Stimulated activated naive CD8-positive, alpha-beta T cell treated with anti-CD3 and anti-CD28 coated beads, Interleukin-15, amount 100 ng/mL, for 72 hours (primary cell): Measurements from ENCODE around the gene RPS29.

Source experiments
- ATAC-seq: fragments of 150-1000 bp; cut with Tn5 transposase; 2 replicates; pipeline ENCODE4 v1.10.0; 2021; ENCODE audit warnings: mild to moderate bottlenecking, moderate library complexity
- DNase-seq, 2 donors: peaks; one replicate each; pipeline ENCODE4 v3.0.0; 2021 to 2022
- H3K27ac Mint-ChIP-seq, 2 donors: one replicate each; pipeline ENCODE4 v1.8.0; 2022; ENCODE audit warnings: mild to moderate bottlenecking in 2 of 2, mixed read lengths in 2 of 2, moderate library complexity in 2 of 2
- H3K27me3 Mint-ChIP-seq: one replicate; pipeline ENCODE4 v1.8.0; 2022; ENCODE audit warnings: mixed read lengths
- H3K4me1 Mint-ChIP-seq: one replicate; pipeline ENCODE4 v1.8.0; 2022; ENCODE audit warnings: mild to moderate bottlenecking, mixed read lengths
- H3K4me3 Mint-ChIP-seq, 2 donors: one replicate each; pipeline ENCODE4 v1.8.0; 2022; ENCODE audit warnings: mild to moderate bottlenecking in 2 of 2, mixed read lengths in 2 of 2, moderate library complexity in 1 of 2
- H3K9me3 Mint-ChIP-seq, 2 donors: one replicate each; pipeline ENCODE4 v1.8.0; 2022; ENCODE audit warnings: mixed read lengths in 2 of 2

The RPS29 gene

DNA sequence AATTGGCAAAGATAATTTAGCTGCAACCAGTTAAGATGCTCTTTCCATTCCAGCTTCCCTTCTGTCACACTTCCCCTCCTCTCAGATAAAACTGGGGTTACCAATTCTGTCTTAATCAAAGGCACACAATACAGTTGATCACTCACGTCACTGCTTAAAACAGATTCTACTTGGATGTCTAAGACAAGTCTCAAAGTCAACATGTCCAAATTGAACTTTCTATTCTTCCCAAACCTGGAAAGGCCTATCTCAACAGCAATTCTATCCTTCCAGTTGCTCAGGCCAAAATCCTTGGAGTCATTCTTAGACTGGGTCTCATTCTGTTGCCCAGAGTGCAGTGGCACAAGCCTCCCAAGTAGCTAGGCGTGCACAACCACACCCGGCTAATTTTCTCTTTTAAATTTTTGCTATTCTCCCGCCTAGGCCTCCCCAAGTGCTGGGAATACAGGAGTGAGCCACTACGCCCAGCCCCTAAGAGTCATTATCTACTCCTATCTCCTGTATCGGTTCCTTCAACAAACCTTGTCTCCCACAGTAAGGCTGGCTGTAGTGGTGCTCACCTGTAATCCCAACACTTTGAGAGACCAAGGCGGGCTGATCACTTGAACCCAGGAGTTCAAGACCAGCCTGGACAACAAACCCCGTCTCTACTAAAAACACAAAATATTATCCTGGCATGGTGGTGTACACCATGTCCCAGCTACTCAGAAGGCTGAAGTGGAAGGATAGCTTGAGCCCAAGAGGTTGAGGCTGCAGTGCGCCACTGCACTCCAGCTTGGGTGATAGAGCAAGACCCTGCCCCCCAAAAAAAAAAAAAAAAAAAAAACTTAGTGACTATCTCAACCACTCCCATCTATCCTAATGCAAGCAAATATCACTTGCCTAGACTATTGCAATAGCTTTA lies 4.7 kb downstream of the RPS29 start:
- no peak for ATAC-seq
- Mint-ChIP-seq H3K9me3 (no peaks in the 10 kb centered on the region), H3K27ac (peak overlapping the region; percentile 38 to 48), H3K4me3 (no peak overlapping the region), H3K4me1 (peaks cover 70% of the 10 kb centered on the region), H3K27me3 (no peaks in the 10 kb centered on the region)
- no peak for DNase-seq

DNA sequence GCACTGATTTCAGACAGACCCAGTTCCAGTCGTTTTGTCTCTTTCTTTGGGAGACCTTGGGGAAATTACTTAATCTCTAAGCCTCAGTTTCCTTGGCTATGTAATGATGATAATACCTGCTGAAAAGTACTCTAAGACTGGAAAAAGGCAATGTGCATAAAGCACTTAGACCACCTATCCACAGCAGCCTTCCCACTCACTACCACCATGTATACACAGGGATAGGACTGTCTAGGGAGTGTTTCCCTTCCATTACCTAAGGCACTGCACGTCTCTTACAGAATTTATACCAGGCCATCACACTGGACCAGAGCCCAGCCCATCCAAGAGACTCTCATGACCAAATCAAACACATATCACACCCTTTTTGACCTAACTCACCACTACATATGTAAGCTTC lies 6.3 kb downstream of the RPS29 start:
- no peak for DNase-seq
- peaks cover 72% of the 10 kb centered on the region for H3K4me1 Mint-ChIP-seq
- H3K4me3 Mint-ChIP-seq = no peak overlapping the region
- H3K27me3 Mint-ChIP-seq = no peaks in the 10 kb centered on the region
- H3K27ac Mint-ChIP-seq = peak overlapping the region in 1 of 2 donors; percentile 50
- H3K9me3 Mint-ChIP-seq = no peaks in the 10 kb centered on the region
- no peak for ATAC-seq

GRCh38 chr14:49578141-49578540 lies 8.0 kb downstream of the RPS29 start:
- Mint-ChIP-seq H3K4me1 (peaks cover 67% of the 10 kb centered on the region), H3K27me3 (no peaks in the 10 kb centered on the region), H3K27ac (peak overlapping the region in 1 of 2 donors; percentile 27), H3K4me3 (no peak overlapping the region), H3K9me3 (no peaks in the 10 kb centered on the region)
- no peak for DNase-seq
- no peak for ATAC-seq

DNA sequence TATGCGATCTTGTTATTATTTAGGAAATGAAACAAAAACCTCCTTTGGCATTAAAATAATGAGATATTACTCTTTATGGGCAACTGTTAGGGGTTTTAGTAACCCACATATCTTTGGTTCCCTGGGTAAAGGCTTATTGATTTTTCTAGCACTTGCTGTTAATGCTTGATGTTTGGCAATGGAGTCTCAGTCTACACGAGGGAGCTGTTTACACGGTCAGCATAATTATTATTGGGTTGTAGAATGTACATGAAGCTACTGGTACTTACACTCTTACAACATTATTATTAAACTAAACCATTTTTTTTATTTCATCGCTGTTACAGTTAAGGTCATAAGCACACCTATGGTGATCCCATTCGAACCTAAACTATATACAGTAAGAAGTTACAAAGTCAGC lies 12.1 kb downstream of the RPS29 start:
- no peak overlapping the region for H3K27ac Mint-ChIP-seq
- H3K4me1 Mint-ChIP-seq = peaks cover 29% of the 10 kb centered on the region
- DNase-seq = no peak
- no peak for ATAC-seq
- no peak overlapping the region for H3K4me3 Mint-ChIP-seq
- H3K27me3 Mint-ChIP-seq = no peaks in the 10 kb centered on the region
- H3K9me3 Mint-ChIP-seq = peaks cover 5 to 15% of the 10 kb centered on the region in 2 donors

GRCh38 chr14:49569281-49569680 lies 16.9 kb downstream of the RPS29 start:
- Mint-ChIP-seq H3K4me1 (peaks cover 5% of the 10 kb centered on the region), H3K27me3 (no peaks in the 10 kb centered on the region), H3K9me3 (peaks cover 5 to 15% of the 10 kb centered on the region in 2 donors), H3K4me3 (no peak overlapping the region), H3K27ac (peak overlapping the region in 1 of 2 donors; percentile 55)
- ATAC-seq (no peak), DNase-seq (no peak)

- ATAC-seq (no peak), DNase-seq (no peak)
- H3K4me1 Mint-ChIP-seq = no peaks in the 10 kb centered on the region
- no peak overlapping the region for H3K4me3 Mint-ChIP-seq
- no peak overlapping the region for H3K27ac Mint-ChIP-seq
- H3K9me3 Mint-ChIP-seq = peaks cover 5 to 11% of the 10 kb centered on the region in 2 donors
- no peaks in the 10 kb centered on the region for H3K27me3 Mint-ChIP-seq
These were observed 19.5 kb downstream of the RPS29 start for GRCh38 chr14:49566714-49567113.

DNA sequence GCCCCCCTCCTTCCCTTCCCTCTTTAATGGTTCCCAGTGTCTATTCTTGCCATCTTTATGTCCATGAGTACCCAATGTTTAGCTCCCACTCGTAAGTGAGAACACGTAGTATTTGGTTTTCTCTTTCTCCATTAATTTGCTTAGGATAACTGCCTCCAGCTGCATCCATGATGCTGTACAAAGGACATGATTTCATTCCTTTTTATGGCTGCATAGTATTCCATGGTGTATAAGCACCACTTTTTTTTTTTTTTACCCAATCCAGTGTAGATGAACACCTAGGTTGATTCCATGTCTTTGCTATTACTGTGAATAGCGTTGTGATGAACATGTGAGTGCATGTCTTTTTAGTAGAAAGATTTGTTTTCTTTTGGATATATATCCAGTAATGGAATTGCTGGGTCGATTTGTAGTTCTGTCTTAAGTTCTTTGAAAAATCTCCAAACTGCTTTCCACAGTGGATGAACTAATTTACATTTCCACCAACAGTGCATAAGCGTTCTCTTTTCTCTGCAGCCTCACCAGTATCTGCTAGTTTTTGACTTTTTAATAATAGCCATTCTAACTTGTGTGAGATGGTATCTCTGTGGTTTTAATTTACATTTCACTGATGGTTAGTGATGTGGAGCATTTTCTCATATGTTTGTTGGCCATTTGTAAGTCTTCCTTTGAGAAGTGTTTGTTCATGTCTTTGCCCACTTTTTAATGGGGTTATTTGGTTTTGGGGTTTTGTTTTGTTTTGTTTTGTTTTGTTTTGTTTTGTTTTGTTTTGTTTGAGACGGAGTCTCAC lies 26.0 kb downstream of the RPS29 start:
- no peak overlapping the region for H3K27ac Mint-ChIP-seq
- H3K4me1 Mint-ChIP-seq = no peaks in the 10 kb centered on the region
- DNase-seq (no peak), ATAC-seq (no peak)
- H3K9me3 Mint-ChIP-seq = no peaks in the 10 kb centered on the region
- H3K4me3 Mint-ChIP-seq = no peak overlapping the region
- no peaks in the 10 kb centered on the region for H3K27me3 Mint-ChIP-seq

GRCh38 chr14:49553892-49554291 lies 32.3 kb downstream of the RPS29 start:
- no peaks in the 10 kb centered on the region for H3K9me3 Mint-ChIP-seq
- no peak for DNase-seq
- ATAC-seq = no peak
- no peak overlapping the region for H3K27ac Mint-ChIP-seq
- no peaks in the 10 kb centered on the region for H3K27me3 Mint-ChIP-seq
- no peak overlapping the region for H3K4me3 Mint-ChIP-seq
- H3K4me1 Mint-ChIP-seq = no peaks in the 10 kb centered on the region

- Mint-ChIP-seq H3K4me3 (no peak overlapping the region), H3K4me1 (no peaks in the 10 kb centered on the region), H3K27ac (no peak overlapping the region), H3K9me3 (no peaks in the 10 kb centered on the region), H3K27me3 (no peaks in the 10 kb centered on the region)
- DNase-seq (no peak), ATAC-seq (no peak)
These were observed 33.1 kb downstream of the RPS29 start for GRCh38 chr14:49553106-49553505.

- no peak overlapping the region for H3K27ac Mint-ChIP-seq
These were observed 34.6 kb downstream of the RPS29 start for GRCh38 chr14:49551569-49551968.

GRCh38 chr14:49550286-49551184 lies 35.6 kb downstream of the RPS29 start:
- H3K27ac Mint-ChIP-seq = no peak overlapping the region
- H3K27me3 Mint-ChIP-seq = no peaks in the 10 kb centered on the region
- no peak for DNase-seq
- H3K9me3 Mint-ChIP-seq = no peaks in the 10 kb centered on the region
- no peak for ATAC-seq
- H3K4me3 Mint-ChIP-seq = no peak overlapping the region
- H3K4me1 Mint-ChIP-seq = no peaks in the 10 kb centered on the region

More at GRCh38 chr14:49551569-49551968, 34.6 kb downstream of the RPS29 start:
- DNase-seq = no peak
- H3K9me3 Mint-ChIP-seq = no peaks in the 10 kb centered on the region
- no peaks in the 10 kb centered on the region for H3K27me3 Mint-ChIP-seq
- ATAC-seq = no peak
- no peak overlapping the region for H3K4me3 Mint-ChIP-seq
- H3K4me1 Mint-ChIP-seq = no peaks in the 10 kb centered on the region

DNA sequence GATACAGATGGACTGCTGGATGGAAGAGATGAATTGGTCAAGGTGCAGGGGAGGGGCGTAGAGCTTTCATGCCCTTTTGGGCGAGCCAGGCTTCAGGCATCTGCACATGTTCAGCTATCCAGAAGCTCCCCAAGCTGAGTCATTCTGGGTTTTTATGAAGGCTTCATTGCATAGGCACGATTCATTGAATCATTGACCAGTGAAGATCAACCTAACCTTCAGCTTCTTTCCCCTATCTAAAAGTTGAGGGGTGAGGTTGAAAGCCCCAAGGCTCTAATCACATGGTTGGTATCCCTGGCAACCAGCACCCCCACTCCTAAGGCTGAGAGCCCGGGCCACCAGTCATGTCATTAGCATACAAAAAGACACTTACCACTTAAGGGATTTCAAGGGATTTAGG lies 36.3 kb downstream of the RPS29 start:
- Mint-ChIP-seq H3K9me3 (no peaks in the 10 kb centered on the region), H3K27me3 (no peaks in the 10 kb centered on the region), H3K4me3 (no peak overlapping the region), H3K4me1 (no peaks in the 10 kb centered on the region), H3K27ac (peak overlapping the region in 1 of 2 donors; percentile 52)
- no peak for DNase-seq
- ATAC-seq = no peak

DNA sequence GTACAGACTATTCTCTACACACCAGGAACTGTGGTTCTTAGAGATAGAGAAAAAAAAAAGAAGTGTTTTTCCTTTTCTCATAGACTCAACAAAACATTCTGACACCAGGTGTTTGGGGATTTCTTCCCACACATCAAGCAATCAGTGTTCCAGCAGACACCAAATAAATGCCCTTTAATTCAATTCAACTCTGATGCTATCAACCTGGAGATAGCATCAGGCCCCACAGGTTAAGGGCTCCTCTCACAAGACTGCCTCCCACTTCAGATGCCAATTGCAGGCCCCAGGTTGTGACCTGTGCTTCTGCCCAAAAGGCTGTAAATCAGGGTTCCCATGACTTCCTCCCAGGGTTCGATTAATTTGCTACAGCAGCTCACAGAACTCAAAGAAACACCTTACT lies 36.7 kb downstream of the RPS29 start:
- no peaks in the 10 kb centered on the region for H3K9me3 Mint-ChIP-seq
- H3K27me3 Mint-ChIP-seq = no peaks in the 10 kb centered on the region
- no peak overlapping the region for H3K4me3 Mint-ChIP-seq
- H3K27ac Mint-ChIP-seq = peak overlapping the region in 1 of 2 donors; percentile 52
- no peaks in the 10 kb centered on the region for H3K4me1 Mint-ChIP-seq
- ATAC-seq (no peak), DNase-seq (no peak)

GRCh38 chr14:49546766-49547165 lies 39.4 kb downstream of the RPS29 start:
- DNase-seq (no peak), ATAC-seq (no peak)
- Mint-ChIP-seq H3K27me3 (no peaks in the 10 kb centered on the region), H3K4me3 (no peak overlapping the region), H3K4me1 (no peaks in the 10 kb centered on the region), H3K9me3 (peaks cover 0 to 5% of the 10 kb centered on the region in 2 donors), H3K27ac (peak overlapping the region in 1 of 2 donors; percentile 8)

- ATAC-seq (no peak), DNase-seq (no peak)
- no peak overlapping the region for H3K27ac Mint-ChIP-seq
- H3K4me1 Mint-ChIP-seq = no peaks in the 10 kb centered on the region
- no peaks in the 10 kb centered on the region for H3K27me3 Mint-ChIP-seq
- peaks cover 0 to 12% of the 10 kb centered on the region in 2 donors for H3K9me3 Mint-ChIP-seq
- H3K4me3 Mint-ChIP-seq = no peak overlapping the region
These were observed 40.5 kb downstream of the RPS29 start for GRCh38 chr14:49545716-49546115.
